Cardiac muscle cell (in vitro differentiated cells and primary cell): ENCODE measurements around the gene DGKA. TPM values are rescaled to one million over a fixed set of nuclear protein-coding genes. Genes with fewer than 3 reads are reported as not detected.
A peak's percentile ranks its signal among the peaks of the same experiment; 100 is the strongest.

Experiments
- DNase-seq, 2 donors: peaks; one replicate each; pipeline versions ENCODE4 v3.0.0 to v3.0.0-alpha.2; 2010 to 2017; ENCODE audit warnings: low read depth in 1 of 2, low spot score in 1 of 2
- H3K27ac ChIP-seq: fragments of 200-600 bp; sonication (generic); 2 replicates; pipeline ENCODE4 v1.5.1; 2016
- H3K27me3 ChIP-seq: fragments of 200-600 bp; sonication (generic); 2 replicates; pipeline ENCODE4 v1.6.0; 2016; ENCODE audit warnings: control low read depth
- H3K36me3 ChIP-seq: fragments of 200-600 bp; sonication (generic); 2 replicates; pipeline ENCODE4 v1.5.1; 2016; ENCODE audit warnings: control low read depth
- H3K4me1 ChIP-seq: fragments of 200-600 bp; sonication (generic); 2 replicates; pipeline ENCODE4 v1.8.1; 2017; ENCODE audit warnings: low read depth, mild to moderate bottlenecking, mixed run types
- H3K4me3 ChIP-seq: fragments of 200-600 bp; sonication (generic); 2 replicates; pipeline ENCODE4 v1.5.1; 2016; ENCODE audit warnings: mild to moderate bottlenecking
- H3K9me3 ChIP-seq: fragments of 200-600 bp; sonication (generic); 2 replicates; pipeline ENCODE4 v1.5.1; 2017; ENCODE audit warnings: low read depth, mild to moderate bottlenecking, control low read depth
- CTCF ChIP-seq: IDR thresholded peaks from 2 replicates; pipeline ENCODE4 v1.5.1; 2012; ENCODE audit warnings: low read depth, mild to moderate bottlenecking, low read length
- polyA plus RNA-seq: library from polyadenylated mRNA; unstranded; fragments of >200 nt; fragmentation: Nextera tagmentation; extraction: Ambion mirVana; gene quantifications from 2 replicates; pipeline ENCODE4 v1.2.1, GENCODE V29; 2016
- total RNA-seq: library from RNA; depleted of rRNA; stranded (reverse); fragments of >200 nt; gene quantifications from 2 replicates; pipeline ENCODE4 v1.2.3, GENCODE V29; 2016

Gene DGKA
- total and polyA plus RNA-seq, 2 experiments from 2014 or later: 28.6 to 34.4 TPM

DNA sequence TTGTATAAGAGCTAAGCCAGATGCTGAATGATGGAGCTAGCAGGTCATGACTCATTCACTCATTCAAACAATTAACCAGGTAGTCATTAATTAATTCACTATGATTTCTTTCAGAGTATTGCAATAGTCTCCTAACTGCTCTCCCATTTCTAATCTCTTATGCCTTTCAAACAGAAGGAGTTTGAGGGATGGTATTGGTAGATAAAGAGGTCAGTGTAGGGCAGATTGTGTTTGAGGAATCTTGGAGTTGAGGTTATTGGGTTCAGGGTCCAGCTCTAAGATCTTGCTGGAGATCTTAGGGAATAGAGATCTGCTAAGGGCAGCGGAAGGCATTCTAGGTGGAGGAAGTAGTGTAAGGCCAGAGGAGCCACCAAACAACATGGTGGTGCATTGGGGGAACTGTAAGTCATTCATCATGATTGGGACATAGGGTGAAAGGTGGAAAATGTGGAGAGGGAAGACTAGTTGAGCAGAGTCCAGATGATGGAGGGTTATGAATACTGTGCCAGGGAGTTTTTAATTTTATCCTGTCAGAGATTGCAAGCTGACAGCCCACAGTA, 11.7 kb downstream of the DGKA start:
- no peaks in the 10 kb centered on the region for H3K4me1 ChIP-seq
- no peaks in the 10 kb centered on the region for H3K36me3 ChIP-seq
- H3K27ac ChIP-seq: no peak overlapping the region
- no peak for TF ChIP-seq CTCF
- no peaks in the 10 kb centered on the region for H3K9me3 ChIP-seq
- DNase-seq: no peak
- no peak overlapping the region for H3K4me3 ChIP-seq
- no peaks in the 10 kb centered on the region for H3K27me3 ChIP-seq

- no peak overlapping the region for H3K4me3 ChIP-seq
- H3K4me1 ChIP-seq: no peaks in the 10 kb centered on the region
- TF ChIP-seq CTCF: no peak
- no peaks in the 10 kb centered on the region for H3K27me3 ChIP-seq
- H3K27ac ChIP-seq: no peak overlapping the region
- H3K36me3 ChIP-seq: no peaks in the 10 kb centered on the region
- no peak for DNase-seq
- H3K9me3 ChIP-seq: no peaks in the 10 kb centered on the region
Measured at GRCh38 chr12:55946553-55946952, 15.6 kb downstream of the DGKA start.

DNA sequence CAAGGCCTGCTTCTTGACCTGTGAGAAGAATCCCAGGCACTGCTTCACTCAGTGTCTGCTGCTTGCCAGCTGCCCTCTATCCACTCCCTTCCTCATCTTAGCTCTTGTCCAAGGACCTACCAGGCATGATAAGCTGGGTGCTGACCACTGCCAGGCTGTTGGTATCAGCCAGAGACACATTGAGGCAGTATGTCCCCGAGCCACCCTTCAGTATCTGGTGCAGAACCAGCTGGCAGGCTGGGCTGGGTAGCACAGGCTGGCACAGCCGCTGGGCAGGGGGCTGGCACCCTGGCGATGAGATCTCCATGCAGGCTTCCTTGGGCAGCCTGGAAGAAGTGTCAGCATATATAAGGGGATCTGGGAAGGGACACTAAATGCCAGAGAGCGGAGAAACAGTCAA, 24.4 kb downstream of the DGKA start:
- Histone ChIP-seq H3K4me1 (peaks cover 3% of the 10 kb centered on the region), H3K36me3 (no peaks in the 10 kb centered on the region), H3K9me3 (no peaks in the 10 kb centered on the region), H3K4me3 (no peak overlapping the region), H3K27me3 (no peaks in the 10 kb centered on the region), H3K27ac (no peak overlapping the region)
- TF ChIP-seq CTCF: no peak
- no peak for DNase-seq

- peak; percentile 35 for TF ChIP-seq CTCF
- DNase-seq: peak in 1 of 2 donors; percentile 29
- H3K9me3 ChIP-seq: no peaks in the 10 kb centered on the region
- H3K4me3 ChIP-seq: no peak overlapping the region
- H3K27me3 ChIP-seq: no peaks in the 10 kb centered on the region
- H3K4me1 ChIP-seq: peaks cover 3% of the 10 kb centered on the region
- no peaks in the 10 kb centered on the region for H3K36me3 ChIP-seq
- no peak overlapping the region for H3K27ac ChIP-seq
Measured at GRCh38 chr12:55955800-55956508, 25.0 kb downstream of the DGKA start.

GRCh38 chr12:55957106-55957859, 26.3 kb downstream of the DGKA start:
- no peak overlapping the region for H3K27ac ChIP-seq
- no peak for TF ChIP-seq CTCF
- no peaks in the 10 kb centered on the region for H3K9me3 ChIP-seq
- H3K4me3 ChIP-seq: no peak overlapping the region
- H3K4me1 ChIP-seq: peaks cover 3% of the 10 kb centered on the region
- H3K36me3 ChIP-seq: no peaks in the 10 kb centered on the region
- H3K27me3 ChIP-seq: no peaks in the 10 kb centered on the region
- DNase-seq: no peak
